AG04449 (cell line): ENCODE measurements around the gene ITIH5.

Experiments used
- CTCF ChIA-PET: fragments of 350-600 bp; formaldehyde crosslinking; extraction: SDS; loops from one replicate; lab custom pipeline; 2021; ENCODE audit warnings: antibody characterized with exemption; lab: Yijun Ruan, JAX
- POLR2A ChIA-PET: fragments of 400-600, 350-600 bp; formaldehyde crosslinking; extraction: SDS; loops from one replicate; lab custom pipeline; 2020; ENCODE audit warnings: antibody characterized with exemption, inconsistent platforms; lab: Yijun Ruan, JAX
- DNase-seq: peaks from one replicate; pipeline ENCODE4 v3.0.0-alpha.2; 2010; ENCODE audit warnings: low read depth, low spot score
- H3K4me3 ChIP-seq: 2 replicates; pipeline ENCODE4 v1.5.1; 2011; ENCODE audit warnings: low read depth, mild to moderate bottlenecking, control low read depth, low read length
- TF ChIP-seq, protein P1 (sequence below): IDR thresholded peaks from one replicate; pipeline ENCODE4 v1.5.1; 2011; ENCODE audit warnings: mild to moderate bottlenecking, moderate library complexity, low read length, control low read depth, inconsistent platforms; ENCODE audit not compliant: insufficient read depth; ENCODE audit errors: missing control alignments

Gene ITIH5

DNA sequence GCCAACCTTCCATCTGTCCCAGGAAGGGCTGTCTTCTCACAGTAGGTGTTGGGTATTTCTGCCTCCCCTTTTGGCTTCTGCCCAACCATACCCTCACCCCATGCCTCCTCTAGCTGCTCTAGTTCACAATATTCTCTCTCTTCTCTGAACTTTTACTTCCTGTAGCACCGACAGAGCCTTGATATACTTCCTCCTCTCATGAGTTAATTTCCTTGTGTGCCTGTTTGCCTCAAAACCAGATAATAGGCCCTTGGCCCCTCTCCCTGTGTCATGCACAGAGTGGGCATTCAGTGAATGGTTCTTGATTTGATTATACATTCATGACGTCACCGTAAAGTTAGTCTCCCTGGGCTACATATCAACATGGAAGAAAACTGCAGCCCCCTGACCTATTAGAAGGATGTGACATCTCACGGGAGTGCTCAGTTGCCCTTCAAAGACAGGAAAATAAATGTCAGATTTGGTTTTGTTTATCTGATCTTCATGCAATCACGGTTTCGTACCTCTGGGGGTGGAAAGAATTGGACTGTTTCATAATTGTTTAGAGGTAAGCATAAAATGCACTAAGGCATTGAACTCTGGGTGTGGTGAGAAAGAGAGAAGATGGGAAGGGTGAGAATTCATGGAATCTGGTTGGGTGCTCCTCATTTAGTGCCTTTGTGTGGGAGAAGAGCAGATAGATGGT lies 127.7 kb downstream of the ITIH5 start:
- ChIA-PET POLR2A (no interaction called here), CTCF (no interaction called here)
- TF ChIP-seq, protein P1, sequence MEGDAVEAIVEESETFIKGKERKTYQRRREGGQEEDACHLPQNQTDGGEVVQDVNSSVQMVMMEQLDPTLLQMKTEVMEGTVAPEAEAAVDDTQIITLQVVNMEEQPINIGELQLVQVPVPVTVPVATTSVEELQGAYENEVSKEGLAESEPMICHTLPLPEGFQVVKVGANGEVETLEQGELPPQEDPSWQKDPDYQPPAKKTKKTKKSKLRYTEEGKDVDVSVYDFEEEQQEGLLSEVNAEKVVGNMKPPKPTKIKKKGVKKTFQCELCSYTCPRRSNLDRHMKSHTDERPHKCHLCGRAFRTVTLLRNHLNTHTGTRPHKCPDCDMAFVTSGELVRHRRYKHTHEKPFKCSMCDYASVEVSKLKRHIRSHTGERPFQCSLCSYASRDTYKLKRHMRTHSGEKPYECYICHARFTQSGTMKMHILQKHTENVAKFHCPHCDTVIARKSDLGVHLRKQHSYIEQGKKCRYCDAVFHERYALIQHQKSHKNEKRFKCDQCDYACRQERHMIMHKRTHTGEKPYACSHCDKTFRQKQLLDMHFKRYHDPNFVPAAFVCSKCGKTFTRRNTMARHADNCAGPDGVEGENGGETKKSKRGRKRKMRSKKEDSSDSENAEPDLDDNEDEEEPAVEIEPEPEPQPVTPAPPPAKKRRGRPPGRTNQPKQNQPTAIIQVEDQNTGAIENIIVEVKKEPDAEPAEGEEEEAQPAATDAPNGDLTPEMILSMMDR = no peak
- DNase-seq = no peak
- no peak overlapping the region for H3K4me3 ChIP-seq

DNA sequence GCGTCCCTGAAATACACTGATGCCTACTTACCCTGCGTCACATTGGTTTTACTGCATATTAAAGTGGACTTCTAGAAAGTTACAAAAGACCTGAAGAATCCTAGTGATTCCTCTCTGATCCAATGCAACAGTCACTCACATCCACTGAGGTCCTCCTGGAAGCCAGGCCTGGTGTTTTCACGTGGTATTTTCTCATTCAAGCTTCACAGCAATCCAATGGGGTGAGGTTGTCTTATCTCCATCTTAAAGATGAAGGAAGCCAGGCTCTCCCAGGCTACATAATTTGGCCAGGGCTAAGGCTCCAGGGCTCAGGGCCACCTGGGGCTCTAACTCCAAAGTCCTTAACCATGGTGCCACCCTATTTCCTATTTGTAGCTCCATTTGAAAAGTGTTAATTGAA lies 129.6 kb downstream of the ITIH5 start:
- TF ChIP-seq, protein P1 = no peak
- H3K4me3 ChIP-seq = no peak overlapping the region
- POLR2A ChIA-PET = no interaction called here
- CTCF ChIA-PET = no interaction called here
- DNase-seq = no peak

DNA sequence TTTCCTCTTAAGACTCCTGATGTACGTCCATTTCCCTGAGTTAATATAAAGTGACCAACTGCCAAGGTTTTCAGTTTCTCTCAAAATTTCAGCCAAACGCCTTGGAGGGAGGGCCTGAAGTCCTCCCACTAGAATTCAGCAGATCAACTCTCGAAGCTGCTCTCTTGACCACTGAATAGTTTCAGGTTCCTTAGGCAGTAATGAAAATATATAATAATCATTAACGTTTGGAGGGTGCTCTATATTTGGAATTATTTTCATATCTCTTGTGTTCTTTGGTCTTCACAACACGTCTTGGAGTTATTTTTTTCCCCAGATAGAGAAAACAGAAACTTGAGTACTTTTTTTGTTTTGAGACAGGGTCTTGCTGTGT lies 132.3 kb downstream of the ITIH5 start:
- H3K4me3 ChIP-seq = no peak overlapping the region
- DNase-seq = no peak
- TF ChIP-seq, protein P1 = no peak
- ChIA-PET POLR2A (no interaction called here), CTCF (interaction anchor here (1.1 kb wide), 2 partner anchors 9 to 152 kb away, joined by 3 to 5 read pairs; no protein-coding TSS in a partner anchor)

DNA sequence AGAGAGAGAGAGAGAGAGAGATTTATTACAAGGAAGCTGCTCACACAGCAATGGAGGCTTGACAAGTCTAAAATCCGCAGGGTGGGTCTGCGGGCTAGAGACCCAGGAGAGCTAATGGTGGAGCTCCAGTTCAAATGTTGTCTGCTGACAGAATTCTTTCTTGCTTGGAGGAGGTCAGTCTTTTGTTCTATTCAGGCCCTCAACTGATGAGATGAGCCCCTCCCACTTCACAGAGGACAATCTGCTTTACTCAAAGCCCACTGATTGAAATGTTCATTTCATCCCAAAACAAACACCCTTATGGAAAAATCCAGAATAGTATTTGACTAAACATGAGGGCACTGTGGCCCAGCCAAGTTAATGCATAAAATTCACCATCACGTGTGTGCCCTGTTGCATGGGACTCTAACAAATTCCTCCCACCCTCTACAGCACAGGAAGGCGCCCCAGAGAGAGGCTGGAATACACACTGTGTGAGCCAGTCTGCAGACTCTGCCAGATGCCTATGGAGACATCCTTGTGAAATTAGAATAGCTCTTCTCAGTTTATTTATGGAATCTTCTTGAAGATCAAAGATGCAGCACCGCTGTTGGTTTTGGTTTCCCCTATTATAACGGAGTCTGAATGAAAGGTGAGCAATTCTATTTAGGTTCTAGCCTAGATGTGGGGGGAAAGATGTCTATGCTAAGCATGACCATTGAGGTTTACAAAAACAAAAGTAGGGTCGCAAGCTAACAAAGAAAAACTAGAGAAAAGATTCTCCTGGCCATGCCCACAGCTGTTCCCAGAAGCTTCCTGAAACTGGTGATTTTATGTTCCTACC lies 132.9 kb downstream of the ITIH5 start:
- TF ChIP-seq, protein P1 = no peak
- no peak overlapping the region for H3K4me3 ChIP-seq
- CTCF ChIA-PET = interaction anchor here (1.1 kb wide), 1 partner anchor 9 kb away, joined by 5 read pairs; no protein-coding TSS in a partner anchor
- POLR2A ChIA-PET = no interaction called here
- DNase-seq = no peak

DNA sequence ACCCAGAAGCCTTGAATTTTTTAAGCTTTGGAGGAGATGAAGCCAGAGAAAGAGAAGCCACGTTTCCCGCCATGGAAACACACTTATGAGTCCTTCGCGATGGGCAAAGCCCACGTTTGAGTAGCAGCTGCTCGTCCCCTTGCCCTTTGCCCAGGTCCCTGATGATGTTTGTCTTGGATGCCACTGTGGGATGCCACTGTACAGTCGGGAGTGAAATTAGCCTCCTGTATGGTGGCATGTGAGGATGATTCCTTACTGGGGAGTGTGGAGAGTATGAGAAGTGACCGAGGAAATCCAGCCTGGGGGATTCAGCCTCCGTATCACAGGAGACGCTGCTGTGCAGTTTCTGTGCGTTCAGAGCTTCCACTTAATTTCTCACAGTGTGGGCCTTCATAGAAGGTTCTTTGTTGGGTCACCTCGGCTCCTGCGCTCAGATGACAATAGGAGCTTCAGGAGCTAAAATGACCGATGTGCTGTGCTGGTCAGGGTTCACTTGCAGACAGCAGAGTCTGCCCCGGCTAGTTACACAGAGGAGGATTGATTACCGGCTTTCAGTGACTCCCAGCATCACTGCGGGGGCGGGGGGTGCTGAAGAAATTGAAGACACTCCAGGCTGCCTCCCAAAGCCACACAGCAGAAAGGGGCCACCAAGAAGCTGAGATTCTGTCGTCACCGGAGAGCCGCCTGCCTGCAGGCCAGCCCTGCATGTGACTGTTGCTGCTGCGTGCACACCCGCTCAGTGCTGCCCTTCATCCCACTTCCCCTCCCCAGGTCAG lies 133.9 kb downstream of the ITIH5 start:
- POLR2A ChIA-PET = no interaction called here
- CTCF ChIA-PET = no interaction called here
- TF ChIP-seq, protein P1 = no peak
- no peak overlapping the region for H3K4me3 ChIP-seq
- no peak for DNase-seq

DNA sequence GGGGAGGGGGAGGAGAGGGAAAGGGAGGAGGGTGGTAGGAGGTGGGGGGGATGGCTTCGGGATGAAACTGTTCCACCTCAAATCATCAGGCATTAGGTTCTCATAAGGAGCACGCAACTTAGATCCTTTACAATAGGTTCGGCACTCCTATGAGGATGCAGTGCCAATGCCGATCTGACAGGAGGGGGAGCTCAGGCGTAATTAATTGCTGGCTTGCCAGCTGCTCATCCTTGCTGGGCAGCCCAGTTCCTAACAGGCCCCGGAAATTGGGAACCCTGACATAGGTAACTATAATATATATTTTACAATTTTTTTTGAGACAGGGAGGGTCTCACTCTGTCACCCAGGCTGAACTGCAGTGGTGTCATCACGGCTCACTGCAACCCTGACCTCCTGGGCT lies 137.1 kb downstream of the ITIH5 start:
- TF ChIP-seq, protein P1 = no peak
- H3K4me3 ChIP-seq = no peak overlapping the region
- CTCF ChIA-PET = interaction anchor here (1.0 kb wide), 1 partner anchor 11 kb away, joined by 3 read pairs; no protein-coding TSS in a partner anchor
- POLR2A ChIA-PET = no interaction called here
- DNase-seq = no peak
